B cell (primary cell): Measurements from ENCODE around the gene TMEM203. TPM values are rescaled to one million over a fixed set of nuclear protein-coding genes. Genes with fewer than 3 reads are reported as not detected.

Source experiments
- ATAC-seq: fragments of 200-7000 bp; cut with Tn5 transposase; one replicate; pipeline ENCODE4 v1.10.0; 2021; ENCODE audit warnings: low read depth, mild to moderate bottlenecking, moderate number of reproducible peaks, moderate library complexity
- CTCF ChIA-PET: fragments of 350-600 bp; sonication (Branson Sonifier 250); formaldehyde crosslinking; loops from one replicate; lab custom pipeline; 2021; ENCODE audit warnings: antibody characterized with exemption, inconsistent platforms; lab: Charles Lee
- POLR2A ChIA-PET: fragments of 350-600 bp; sonication (Branson Sonifier 250); formaldehyde crosslinking; loops from one replicate; lab custom pipeline; 2021; ENCODE audit warnings: antibody characterized with exemption; lab: Charles Lee
- DNase-seq: peaks from one replicate; pipeline ENCODE4 v3.0.0; 2013
- H2AFZ ChIP-seq: 2 replicates; pipeline ENCODE4 v1.6.1; 2012; ENCODE audit warnings: mild to moderate bottlenecking, low read depth, low read length; ENCODE audit not compliant: insufficient read depth, poor library complexity, severe bottlenecking
- H3K27ac ChIP-seq, 2 donors: 1 replicate in 1 of 2; 2 replicates in 1 of 2; pipeline ENCODE4 v1.5.1; 2012 to 2013; ENCODE audit warnings: low read length in 2 of 2, mild to moderate bottlenecking in 2 of 2, moderate library complexity in 1 of 2
- H3K27me3 ChIP-seq, 4 experiments: fragments of 200-600 bp in 1 of 4; sonication (generic) in 1 of 4; replicated peaks in 1 of 4; 1 replicate in 2 of 4; 2 replicates in 2 of 4; pipeline versions ENCODE4 v1.6.1 to v1.7.0; 2013 to 2016; ENCODE audit warnings: low read length in 3 of 4, mild to moderate bottlenecking in 2 of 4, mixed read lengths in 1 of 4, moderate library complexity in 1 of 4; ENCODE audit not compliant: insufficient read depth in 4 of 4, control insufficient read depth in 3 of 4; ENCODE audit errors: control extremely low read depth in 1 of 4
- H3K36me3 ChIP-seq, 2 experiments: replicated peaks in 1 of 2; 1 replicate in 1 of 2; 2 replicates in 1 of 2; pipeline versions ENCODE4 v1.6.1 to v1.7.1; 2013; ENCODE audit warnings: low read length in 1 of 2; ENCODE audit not compliant: insufficient read depth in 2 of 2, control insufficient read depth in 1 of 2; ENCODE audit errors: control extremely low read depth in 1 of 2, extremely low read depth in 1 of 2
- H3K4me1 ChIP-seq, 2 donors: fragments of 200-600 bp in 1 of 2; sonication (generic) in 1 of 2; 1 replicate in 1 of 2; 2 replicates in 1 of 2; pipeline versions ENCODE4 v1.5.1 to v1.6.1; 2013 to 2017; ENCODE audit warnings: low read length in 2 of 2; ENCODE audit not compliant: control insufficient read depth in 2 of 2, insufficient read depth in 2 of 2
- H3K4me2 ChIP-seq: replicated peaks from 2 replicates; pipeline ENCODE3; 2012; ENCODE audit warnings: mild to moderate bottlenecking, low read depth, low read length; ENCODE audit not compliant: poor library complexity, severe bottlenecking
- H3K4me3 ChIP-seq, 5 experiments: fragments of 200-600 bp in 1 of 5; sonication (generic) in 1 of 5; 1 replicate in 3 of 5; 2 replicates in 2 of 5; pipeline versions ENCODE4 v1.5.1 to v1.7.0; 2011 to 2016; ENCODE audit warnings: low read length in 4 of 5, mild to moderate bottlenecking in 4 of 5, low read depth in 2 of 5, control low read depth in 1 of 5, moderate library complexity in 1 of 5; ENCODE audit not compliant: insufficient read depth in 1 of 5; ENCODE audit errors: control extremely low read depth in 1 of 5, extremely low read depth in 1 of 5
- H3K79me2 ChIP-seq: fragments of 200-600 bp; sonication (generic); one replicate; pipeline ENCODE4 v1.6.0; 2016; ENCODE audit warnings: low read length; ENCODE audit not compliant: control insufficient read depth, insufficient read depth
- H3K9ac ChIP-seq: fragments of 200-600 bp; sonication (generic); 2 replicates; pipeline ENCODE4 v1.6.1; 2017; ENCODE audit warnings: mild to moderate bottlenecking, low read length, moderate library complexity
- H3K9me3 ChIP-seq, 3 donors: one replicate each; pipeline versions ENCODE4 v1.6.1 to v1.7.1; 2013; ENCODE audit warnings: low read length in 2 of 3; ENCODE audit not compliant: control insufficient read depth in 2 of 3, insufficient read depth in 1 of 3; ENCODE audit errors: control extremely low read depth in 1 of 3
- H4K20me1 ChIP-seq: 2 replicates; pipeline ENCODE4 v1.6.0; 2012; ENCODE audit warnings: mild to moderate bottlenecking, low read length; ENCODE audit not compliant: insufficient read depth, control insufficient read depth, poor library complexity, severe bottlenecking
- H3K27ac Mint-ChIP-seq: one replicate; pipeline ENCODE4 v1.8.0; 2021; ENCODE audit warnings: mixed read lengths
- H3K27me3 Mint-ChIP-seq: one replicate; pipeline ENCODE4 v1.8.0; 2021; ENCODE audit warnings: mixed read lengths
- H3K4me1 Mint-ChIP-seq: one replicate; pipeline ENCODE4 v1.8.0; 2021; ENCODE audit warnings: mixed read lengths
- H3K4me3 Mint-ChIP-seq: one replicate; pipeline ENCODE4 v1.8.0; 2021; ENCODE audit warnings: mixed read lengths
- H3K9me3 Mint-ChIP-seq: one replicate; pipeline ENCODE4 v1.8.0; 2022; ENCODE audit warnings: mixed read lengths; ENCODE audit not compliant: insufficient read depth
- CTCF ChIP-seq: fragments of 200-600 bp; IDR thresholded peaks from one replicate; pipeline ENCODE4 v1.8.0; 2022; ENCODE audit warnings: antibody characterized with exemption, mild to moderate bottlenecking
- EZH2 ChIP-seq: IDR thresholded peaks from 2 replicates; pipeline ENCODE4 v1.6.1; 2012; ENCODE audit warnings: borderline replicate concordance, low read depth, mild to moderate bottlenecking, moderate library complexity, low read length; ENCODE audit not compliant: insufficient read depth, poor library complexity, severe bottlenecking
- WGBS: methylation state at CpG from one replicate; pipeline ENCODE4 v1.1.5; 2013; ENCODE audit warnings: missing lambda C conversion rate; ENCODE audit not compliant: insufficient coverage; 5-methylcytosine and 5-hydroxymethylcytosine counted together
- intact Hi-C: fragments of 100-400 bp; cut with micrococcal nuclease; formaldehyde crosslinking; loops from one replicate; pipeline ENCODE4 v1.10.0; 2022
- polyA plus RNA-seq: library from polyadenylated mRNA; depleted of rRNA; stranded (reverse); fragments of >200 nt; gene quantifications from 2 replicates; pipeline ENCODE4 v1.2.3, GENCODE V29; 2012
- total RNA-seq, 2 donors: library from RNA; stranded (reverse); fragments of 120-200 nt in 1 of 2; gene quantifications; 1 replicate in 1 of 2; 2 replicates in 1 of 2; pipeline versions ENCODE4 v1.2.3 to v1.2.4, GENCODE V29; 2013 to 2022

The TMEM203 gene
- total and polyA plus RNA-seq, 2 donors (not counting 1 experiment from before 2014, with no cell fraction given): 20.6 to 35.7 TPM

GRCh38 chr9:137236238-137236935 is 30.9 kb upstream of the TMEM203 start:
- H3K4me1 ChIP-seq: peaks cover 37 to 62% of the 10 kb centered on the region in 2 donors
- ATAC-seq (peak; percentile 29), DNase-seq (peak; percentile 95)
- POLR2A ChIA-PET: interaction anchor here (0.5 to 1.6 kb wide), 8 partner anchors 12 to 834 kb away, joined by 3 to 8 read pairs (median 4); partner anchors contain the start of genes ANAPC2, MAN1B1 and SSNA1
- no peaks in the 10 kb centered on the region for H3K27me3 Mint-ChIP-seq
- no peak overlapping the region for H3K27ac Mint-ChIP-seq
- TF ChIP-seq EZH2 (no peak), CTCF (peak; percentile 98)
- H3K79me2 ChIP-seq: peaks cover 29% of the 10 kb centered on the region
- H4K20me1 ChIP-seq: peaks cover 22% of the 10 kb centered on the region
- H3K27me3 ChIP-seq: peaks cover 0 to 2% (median 0%) of the 10 kb centered on the region in 4 experiments
- WGBS: 6% methylated on average over 30 of the region's 31 CpGs
- H3K4me1 Mint-ChIP-seq: peaks cover 38% of the 10 kb centered on the region
- peak overlapping the region in 1 of 2 donors; percentile 33 for H3K27ac ChIP-seq
- H3K36me3 ChIP-seq: no peaks in the 10 kb centered on the region
- peak overlapping the region; percentile 72 for H3K4me2 ChIP-seq
- H3K4me3 ChIP-seq: peak overlapping the region in 2 of 5 experiments; percentile 15 to 19
- H3K9me3 Mint-ChIP-seq: no peaks in the 10 kb centered on the region
- CTCF ChIA-PET: interaction anchor here (0.6 to 8.9 kb wide), 42 partner anchors 11 to 448 kb away, joined by 3 to 76 read pairs (median 4); partner anchors contain the start of genes ANAPC2, CYSRT1, MAN1B1 and NELFB
- intact Hi-C loops: loop anchor here (1.0 to 2.0 kb wide), 6 partner anchors 13 to 209 kb away; partner anchors contain the start of genes ANAPC2, NPDC1, SSNA1 and TPRN
- peak overlapping the region; percentile 41 for H2AFZ ChIP-seq
- H3K9me3 ChIP-seq: peaks cover 0 to 3% (median 0%) of the 10 kb centered on the region in 3 donors
- peak overlapping the region; percentile 53 for H3K4me3 Mint-ChIP-seq
- peak overlapping the region; percentile 26 for H3K9ac ChIP-seq
